CD4-positive, alpha-beta T cell treated with Interleukin-17A for 4 hours (primary cell): ENCODE results near the gene ANO4.

Experiments
- DNase-seq: peaks from one replicate; pipeline ENCODE4 v3.0.0-alpha.2; 2020; ENCODE audit warnings: mixed read lengths

ANO4 gene

DNA sequence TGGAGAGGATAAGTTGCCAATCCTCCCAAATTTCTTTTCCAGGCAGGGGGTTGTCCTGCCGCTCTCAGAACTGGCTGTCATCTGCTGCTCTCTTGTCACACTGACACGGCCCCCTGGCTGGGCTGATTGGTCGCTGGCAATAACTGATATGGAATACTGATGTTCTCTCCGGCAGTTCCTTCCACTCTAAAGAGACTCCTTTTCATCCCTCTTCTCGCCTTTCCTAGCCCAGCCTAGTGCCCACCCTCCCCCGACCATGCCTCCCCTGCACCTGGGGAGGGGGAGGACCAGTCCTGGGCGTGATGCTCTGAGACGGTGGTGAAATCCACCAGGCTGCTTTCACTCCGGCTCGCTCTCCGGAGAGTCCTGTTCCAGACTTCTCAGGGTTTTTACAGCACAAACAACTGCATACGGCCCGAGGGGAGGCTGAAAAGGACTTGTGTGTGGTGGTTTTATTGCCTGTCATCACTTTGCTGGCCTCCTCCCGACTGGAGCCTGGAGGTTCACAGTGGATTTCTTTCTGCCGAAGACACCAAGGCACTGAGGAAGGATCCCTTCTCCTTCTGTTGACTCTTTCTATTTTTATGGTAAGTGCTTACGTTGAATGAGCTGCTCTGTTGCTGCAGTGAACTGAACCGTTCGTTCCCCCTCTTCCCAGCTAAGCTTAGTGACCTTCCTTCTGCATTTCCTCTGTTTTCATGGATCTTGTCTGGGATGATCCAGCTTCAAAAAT is at the start of gene ANO4:
TSS of gene ANO4 (plus strand) at position 336 of the 733 bp plus-strand sequence. CDS start 107,010 bp downstream, outside the sequence.
- DNase-seq = no peak

- no peak for DNase-seq
These were observed 49.1 kb upstream of the ANO4 start for GRCh38 chr12:100745378-100746071.

GRCh38 chr12:100752841-100753240 is 41.7 kb upstream of the ANO4 start:
- no peak for DNase-seq

- DNase-seq = no peak
These were observed 40.7 kb upstream of the ANO4 start for GRCh38 chr12:100753837-100754236.

DNA sequence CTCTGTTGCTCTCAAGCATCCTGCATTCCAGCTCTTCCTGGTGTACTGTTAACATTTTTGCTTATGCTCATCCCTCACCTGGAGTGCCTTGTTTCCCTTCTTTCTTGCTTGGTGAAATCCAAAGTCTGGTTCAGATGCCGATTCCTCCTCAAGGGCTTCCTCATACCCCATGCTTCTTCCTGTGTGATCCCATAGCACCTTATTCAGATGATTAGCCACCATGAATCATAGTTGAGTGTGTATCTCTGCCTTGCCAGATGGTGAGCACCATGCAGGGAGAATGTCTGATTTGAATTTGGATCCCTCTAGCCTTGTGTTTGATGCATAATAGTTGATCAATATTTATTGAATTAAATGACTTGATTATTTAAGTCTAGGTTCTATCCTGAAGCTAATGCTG is 39.4 kb upstream of the ANO4 start:
- no peak for DNase-seq

GRCh38 chr12:100758083-100758482 is 36.5 kb upstream of the ANO4 start:
- DNase-seq = no peak

- DNase-seq = no peak
These were observed 27.2 kb upstream of the ANO4 start for GRCh38 chr12:100767371-100767770.

- DNase-seq = no peak
These were observed 26.6 kb upstream of the ANO4 start for GRCh38 chr12:100767950-100768349.

- no peak for DNase-seq
These were observed 15.5 kb upstream of the ANO4 start for GRCh38 chr12:100778967-100779590.

GRCh38 chr12:100789146-100789545 is 5.4 kb upstream of the ANO4 start:
- no peak for DNase-seq

DNA sequence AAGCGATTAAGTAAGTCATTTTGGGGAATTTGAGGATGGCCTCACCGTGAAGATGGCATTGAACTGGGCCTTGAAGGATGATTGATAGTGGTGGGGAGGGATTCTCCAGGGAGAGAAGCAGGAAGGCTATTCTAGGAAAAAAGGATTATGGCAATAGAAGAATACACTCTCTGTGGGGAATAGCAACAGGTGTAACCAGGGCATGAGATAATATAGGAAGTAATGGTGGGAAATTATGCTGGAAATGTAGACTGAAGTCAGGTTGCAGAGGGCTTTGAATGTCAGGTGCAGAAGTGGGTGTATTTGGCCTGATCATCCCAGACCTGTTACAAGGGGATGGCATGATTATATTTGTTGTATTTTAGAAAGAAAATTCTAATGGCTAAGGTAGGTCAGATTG is 4.6 kb upstream of the ANO4 start:
- DNase-seq = no peak

DNA sequence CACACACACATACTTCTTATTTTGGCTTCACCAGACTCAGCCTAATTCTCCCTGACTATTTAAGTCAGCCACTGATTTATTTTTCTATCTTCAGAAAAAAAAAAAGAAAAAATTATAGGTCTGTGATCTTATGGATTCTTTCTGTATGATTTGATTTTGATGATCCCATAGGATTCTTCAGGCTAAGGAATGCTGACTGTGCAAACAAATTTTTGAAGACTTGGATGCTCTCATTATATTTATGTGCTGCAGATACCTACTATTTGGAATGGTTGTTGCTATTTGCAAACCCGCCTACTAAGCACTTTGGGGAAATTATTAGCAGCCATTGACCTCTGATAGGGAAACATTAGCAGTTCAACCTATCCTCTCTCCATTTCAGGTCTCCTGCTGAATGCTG is 4.0 kb upstream of the ANO4 start:
- DNase-seq = no peak

- no peak for DNase-seq
These were observed 1.4 kb upstream of the ANO4 start for GRCh38 chr12:100793182-100793581.

DNA sequence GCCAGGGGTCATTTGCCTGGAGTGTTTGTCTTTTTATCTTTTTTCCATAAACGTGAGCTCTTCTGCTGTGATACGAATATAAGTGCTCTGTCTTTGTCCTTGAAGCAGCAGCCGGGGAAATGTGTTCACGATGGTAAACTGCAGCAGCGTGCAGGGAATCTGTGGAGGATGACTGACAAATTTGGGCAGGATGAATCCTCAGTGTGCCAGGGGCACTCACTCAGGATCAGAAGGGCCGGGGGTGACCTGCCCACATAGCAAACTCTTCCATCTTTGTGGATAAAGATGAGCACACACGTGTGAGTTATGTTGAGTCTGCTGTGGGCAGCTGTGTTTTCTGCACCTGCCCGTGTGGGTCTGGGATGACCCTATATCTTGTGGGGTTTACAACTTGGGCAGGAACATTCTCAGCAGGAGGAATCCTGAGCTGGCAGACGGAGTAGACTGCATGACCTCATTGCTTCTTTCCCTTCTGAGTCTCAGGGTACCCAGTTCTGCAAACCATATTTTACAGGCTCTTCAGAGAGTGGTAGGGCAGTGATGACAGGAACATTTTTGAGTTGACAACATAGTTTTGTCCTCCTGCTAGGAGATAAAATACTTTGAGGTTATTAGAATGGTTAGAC is 711 bp downstream of the ANO4 start:
- DNase-seq = no peak

DNA sequence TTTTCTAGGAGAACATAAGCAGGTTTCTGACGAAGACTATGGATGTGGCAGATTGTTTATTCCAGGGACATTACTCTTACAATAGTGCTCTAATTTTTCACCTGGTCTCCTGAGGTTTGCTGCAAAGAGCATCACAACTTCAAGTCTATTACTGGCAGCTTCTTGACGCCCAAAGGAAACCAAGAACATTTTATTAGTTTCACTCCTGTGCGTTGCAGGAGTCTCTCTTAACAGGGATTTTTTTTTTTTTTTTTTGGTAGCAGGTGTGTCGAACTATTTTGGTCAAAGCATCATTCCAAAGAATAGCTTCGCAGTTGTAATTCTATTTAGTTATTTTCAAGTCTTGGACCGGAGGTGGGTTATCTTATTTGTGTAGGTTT is 1.2 kb downstream of the ANO4 start:
- no peak for DNase-seq

DNA sequence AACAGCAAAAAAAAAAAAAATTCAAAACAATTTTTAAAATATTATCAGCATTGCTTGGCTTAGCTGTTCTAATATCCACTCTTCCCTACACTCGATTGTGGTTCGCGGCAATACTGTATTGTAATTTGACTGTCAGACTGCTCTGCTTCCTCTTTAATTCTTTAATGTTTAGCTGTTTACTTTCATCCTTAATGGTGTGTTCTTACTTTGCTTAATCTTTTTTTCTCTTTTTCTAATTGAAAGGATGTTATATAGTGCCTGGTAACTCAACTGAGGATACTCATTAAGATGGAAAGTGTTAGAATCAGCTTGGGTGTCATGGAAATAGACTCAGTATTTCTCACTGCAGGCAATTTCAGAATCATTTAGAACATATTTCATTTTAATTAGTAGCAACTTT is 2.0 kb downstream of the ANO4 start:
- DNase-seq = no peak

DNA sequence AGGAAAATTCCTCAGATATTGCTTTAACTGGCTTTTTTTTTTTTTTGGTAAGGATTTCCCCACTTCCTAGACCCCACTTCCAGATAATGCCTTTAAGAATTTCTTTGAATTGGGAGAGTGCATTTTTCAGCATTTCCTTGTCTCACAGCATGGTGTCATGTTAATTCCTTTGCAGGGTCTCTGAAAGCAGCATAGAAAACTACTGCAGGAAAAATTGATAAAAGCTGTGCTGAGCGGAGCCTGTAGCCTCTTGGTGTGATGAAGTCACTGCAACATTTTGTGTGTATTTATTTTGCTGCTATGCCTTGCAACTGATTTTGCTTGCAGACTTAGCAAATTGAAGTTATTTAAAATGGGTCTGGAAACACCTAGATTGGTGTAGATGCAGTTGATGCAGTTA is 2.7 kb downstream of the ANO4 start:
- DNase-seq = no peak

GRCh38 chr12:100797786-100798185 is 3.2 kb downstream of the ANO4 start:
- no peak for DNase-seq

DNA sequence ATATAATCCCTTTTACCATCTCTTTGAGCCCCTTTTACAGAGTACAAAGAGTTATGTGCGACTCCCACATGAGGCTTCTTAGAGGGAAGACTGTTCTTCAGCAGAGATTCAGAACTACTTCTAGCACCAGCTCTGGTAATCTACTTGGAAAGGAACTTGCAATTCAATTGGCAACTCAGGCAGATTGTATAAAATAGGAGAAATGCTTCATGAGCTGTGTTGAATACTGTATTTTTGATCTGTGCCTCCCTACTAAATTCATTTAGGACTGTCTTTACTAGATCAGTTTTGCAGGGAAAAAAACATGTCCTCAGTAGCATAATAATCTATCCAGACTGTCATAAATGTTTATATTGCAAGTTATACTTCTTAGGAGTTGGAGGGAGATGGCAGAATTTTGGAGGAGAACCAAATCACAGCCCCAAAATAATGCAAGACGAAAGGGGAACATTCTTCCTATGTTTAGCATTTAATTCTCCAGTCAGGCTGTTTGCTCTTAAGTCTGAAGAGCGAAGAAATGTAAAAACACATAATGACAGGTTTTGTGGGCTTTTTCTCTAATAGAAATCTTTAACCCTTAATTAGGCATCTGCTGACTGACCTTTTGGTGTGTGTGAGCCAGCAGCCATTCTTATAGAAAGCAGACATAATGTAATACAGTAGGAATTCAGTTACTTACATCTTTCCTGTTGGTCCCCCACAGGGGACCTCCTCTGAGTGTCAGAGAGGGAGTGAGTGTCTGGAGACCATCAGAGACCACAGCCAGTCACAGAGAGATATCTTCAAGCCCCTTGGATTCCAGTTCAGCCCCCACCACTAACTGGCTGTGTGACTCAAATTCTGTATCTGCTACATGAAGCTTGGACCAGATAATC is 3.9 kb downstream of the ANO4 start:
- no peak for DNase-seq

- no peak for DNase-seq
These were observed 5.2 kb downstream of the ANO4 start for GRCh38 chr12:100799770-100800169.

DNA sequence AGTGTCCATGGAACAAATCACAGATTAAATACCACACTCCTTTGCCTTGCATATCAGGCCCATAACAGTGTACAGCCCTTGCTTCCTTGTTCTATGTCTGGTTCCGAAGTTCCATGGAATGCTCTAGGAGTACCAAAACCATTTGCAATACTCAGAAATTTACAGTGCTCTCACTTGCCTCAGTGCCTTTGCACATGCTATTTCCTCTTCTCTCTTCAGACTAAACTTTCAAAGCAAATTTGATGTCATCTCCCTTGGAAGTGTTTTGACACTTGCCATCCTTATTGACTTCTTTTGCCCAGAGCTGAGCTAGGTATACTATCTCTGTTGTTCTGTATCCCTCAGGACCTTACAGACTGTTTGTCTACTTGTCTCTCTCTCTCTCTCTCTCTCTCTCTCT is 6.1 kb downstream of the ANO4 start:
- DNase-seq = no peak

GRCh38 chr12:100801320-100801719 is 6.7 kb downstream of the ANO4 start:
- no peak for DNase-seq

GRCh38 chr12:100808777-100809176 is 14.2 kb downstream of the ANO4 start:
- no peak for DNase-seq
